Islet of Langerhans (tissue), 1 donor: ENCODE measurements around the gene ATMIN.

ENCODE experiments used
- FAIRE-seq: peaks from one replicate; lab custom pipeline; 2011; peaks lifted over from hg19 to GRCh38; lab: Jason Lieb, UNC

Gene ATMIN

GRCh38 chr16:81035398-81035974, at the start of gene ATMIN:
Gene ATMIN (plus strand): TSS chr16:81035842. CDS start chr16:81035871, 29 bp downstream.
- FAIRE-seq = no peak

GRCh38 chr16:80986557-80986956, 49.1 kb upstream of the ATMIN start:
- no peak for FAIRE-seq

GRCh38 chr16:80988756-80989155, 46.9 kb upstream of the ATMIN start:
- FAIRE-seq = no peak

- no peak for FAIRE-seq
These were observed 45.8 kb upstream of the ATMIN start for GRCh38 chr16:80989801-80990200.

GRCh38 chr16:80990577-80990976, 45.1 kb upstream of the ATMIN start:
- FAIRE-seq = no peak

- FAIRE-seq = no peak
These were observed 44.7 kb upstream of the ATMIN start for GRCh38 chr16:80990978-80991377.

- FAIRE-seq = no peak
These were observed 43.7 kb upstream of the ATMIN start for GRCh38 chr16:80991792-80992430.

GRCh38 chr16:80992676-80993293, 42.9 kb upstream of the ATMIN start:
- no peak for FAIRE-seq

- no peak for FAIRE-seq
These were observed 42.3 kb upstream of the ATMIN start for GRCh38 chr16:80993307-80993706.

- FAIRE-seq = no peak
These were observed 41.8 kb upstream of the ATMIN start for GRCh38 chr16:80993834-80994233.

- FAIRE-seq = no peak
These were observed 41.2 kb upstream of the ATMIN start for GRCh38 chr16:80994451-80994850.

- no peak for FAIRE-seq
These were observed 38.9 kb upstream of the ATMIN start for GRCh38 chr16:80996688-80997138.

GRCh38 chr16:80997139-80997798, 38.4 kb upstream of the ATMIN start:
- FAIRE-seq = no peak

- FAIRE-seq = no peak
These were observed 37.5 kb upstream of the ATMIN start for GRCh38 chr16:80997964-80998620.

GRCh38 chr16:81000873-81001272, 34.8 kb upstream of the ATMIN start:
- no peak for FAIRE-seq

- no peak for FAIRE-seq
These were observed 34.3 kb upstream of the ATMIN start for GRCh38 chr16:81001330-81001729.

- FAIRE-seq = no peak
These were observed 32.6 kb upstream of the ATMIN start for GRCh38 chr16:81003064-81003463.

GRCh38 chr16:81003610-81004460, 31.8 kb upstream of the ATMIN start:
- FAIRE-seq = no peak

- FAIRE-seq = peak; percentile 43
These were observed 30.8 kb upstream of the ATMIN start for GRCh38 chr16:81004646-81005353.

- no peak for FAIRE-seq
These were observed 30.0 kb upstream of the ATMIN start for GRCh38 chr16:81005610-81006161.
